Cortex of kidney (tissue), 1 donor: Measurements from ENCODE around the gene ATXN7L1.
"Not testable (repeated sequence)": the region's sequence is repeated elsewhere in the genome, so short reads cannot be mapped to it uniquely, and the experiment has no call there.

Experiments used
- DNase-seq: peaks from one replicate; lab custom pipeline; 2025; lab: John Stamatoyannopoulos, UW

Gene ATXN7L1

GRCh38 chr7:105705427-105705826 is 171.0 kb downstream of the ATXN7L1 start:
- DNase-seq, result no peak

- DNase-seq, result no peak
Observed at GRCh38 chr7:105703207-105703930, 173.0 kb downstream of the ATXN7L1 start.

- DNase-seq, result no peak
Observed at GRCh38 chr7:105699568-105700236, 176.7 kb downstream of the ATXN7L1 start.

GRCh38 chr7:105698531-105698930 is 177.9 kb downstream of the ATXN7L1 start:
- no peak for DNase-seq

GRCh38 chr7:105697753-105698152 is 178.6 kb downstream of the ATXN7L1 start:
- no peak for DNase-seq

GRCh38 chr7:105697169-105697568 is 179.2 kb downstream of the ATXN7L1 start:
- not testable (repeated sequence) for DNase-seq

GRCh38 chr7:105693576-105693975 is 182.8 kb downstream of the ATXN7L1 start:
- no peak for DNase-seq

- DNase-seq, result no peak
Observed at GRCh38 chr7:105691680-105692564, 184.5 kb downstream of the ATXN7L1 start.

- no peak for DNase-seq
Observed at GRCh38 chr7:105691082-105691679, 185.2 kb downstream of the ATXN7L1 start.

GRCh38 chr7:105690325-105690945 is 186.0 kb downstream of the ATXN7L1 start:
- no peak for DNase-seq

GRCh38 chr7:105689067-105689819 is 187.2 kb downstream of the ATXN7L1 start:
- DNase-seq, result no peak

GRCh38 chr7:105688617-105689016 is 187.8 kb downstream of the ATXN7L1 start:
- no peak for DNase-seq

- DNase-seq, result no peak
Observed at GRCh38 chr7:105685161-105685560, 191.2 kb downstream of the ATXN7L1 start.

- no peak for DNase-seq
Observed at GRCh38 chr7:105682341-105683060, 193.9 kb downstream of the ATXN7L1 start.

- DNase-seq, result no peak
Observed at GRCh38 chr7:105680505-105681187, 195.8 kb downstream of the ATXN7L1 start.

- DNase-seq, result no peak
Observed at GRCh38 chr7:105678811-105679495, 197.4 kb downstream of the ATXN7L1 start.

GRCh38 chr7:105677817-105678573 is 198.4 kb downstream of the ATXN7L1 start:
- DNase-seq, result no peak

- no peak for DNase-seq
Observed at GRCh38 chr7:105677410-105677730, 199.0 kb downstream of the ATXN7L1 start.
